Kidney glomerular epithelial cell (primary cell): ENCODE data around the gene USP9X.
"Not testable (repeated sequence)": the region's sequence is repeated elsewhere in the genome, so short reads cannot be mapped to it uniquely, and the experiment has no call there.

Experiments used
- DNase-seq: peaks from one replicate; lab custom pipeline; 2025; lab: John Stamatoyannopoulos, UW

USP9X gene

DNA sequence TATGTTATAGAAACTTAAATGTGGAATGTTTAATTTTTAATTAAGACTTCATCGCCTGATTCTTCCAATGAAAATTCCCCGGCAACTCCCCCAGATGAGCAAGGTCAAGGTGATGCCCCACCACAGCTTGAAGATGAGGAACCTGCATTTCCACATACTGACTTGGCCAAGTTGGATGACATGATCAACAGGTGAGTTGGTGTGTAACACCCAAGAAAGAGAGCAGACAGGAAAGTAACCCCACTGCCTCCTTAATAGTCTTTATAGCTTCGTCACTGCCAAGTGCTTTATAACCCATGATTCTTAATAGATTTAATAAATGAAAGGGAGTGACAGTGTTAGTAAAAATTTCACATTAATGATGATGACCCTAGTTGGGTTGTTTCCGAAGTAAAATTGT, 43.7 kb downstream of the USP9X start:
- no peak for DNase-seq

DNA sequence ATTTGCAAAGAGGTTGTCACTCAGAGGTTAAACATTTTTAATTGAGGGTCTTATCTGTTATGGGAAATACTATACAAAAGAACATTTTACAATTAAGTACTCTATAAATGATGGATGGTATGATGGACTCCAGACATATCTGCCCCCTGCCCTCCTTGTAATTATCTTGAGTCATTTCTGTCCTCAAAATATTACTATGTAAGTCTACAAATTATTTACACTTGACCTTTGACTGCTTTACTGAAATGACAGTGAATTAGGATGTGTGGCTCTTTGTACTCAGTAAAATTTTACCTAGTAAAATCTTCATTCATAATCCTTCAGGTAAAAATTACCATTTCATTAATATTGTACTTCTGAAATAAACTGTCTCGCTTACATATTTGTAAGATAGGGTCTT, 46.5 kb downstream of the USP9X start:
- no peak for DNase-seq

DNA sequence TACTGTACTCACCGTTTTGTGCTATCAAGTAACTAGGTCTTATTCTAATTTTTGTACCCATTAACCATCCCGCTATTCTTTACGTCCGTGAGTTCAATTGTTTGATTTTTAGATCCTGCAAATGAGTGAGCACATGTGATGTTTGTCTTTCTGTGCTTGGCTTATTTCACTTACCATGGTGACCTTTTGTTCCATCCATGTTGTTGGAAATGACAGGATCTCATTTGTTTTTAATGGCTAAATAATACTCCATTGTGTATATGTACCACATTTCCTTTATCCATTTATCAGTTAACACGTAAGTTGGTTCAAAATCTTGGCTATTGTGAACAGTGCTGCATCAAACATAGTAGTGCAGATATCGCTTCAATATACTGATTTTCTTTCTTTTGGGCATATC, 48.3 kb downstream of the USP9X start:
- no peak for DNase-seq

DNA sequence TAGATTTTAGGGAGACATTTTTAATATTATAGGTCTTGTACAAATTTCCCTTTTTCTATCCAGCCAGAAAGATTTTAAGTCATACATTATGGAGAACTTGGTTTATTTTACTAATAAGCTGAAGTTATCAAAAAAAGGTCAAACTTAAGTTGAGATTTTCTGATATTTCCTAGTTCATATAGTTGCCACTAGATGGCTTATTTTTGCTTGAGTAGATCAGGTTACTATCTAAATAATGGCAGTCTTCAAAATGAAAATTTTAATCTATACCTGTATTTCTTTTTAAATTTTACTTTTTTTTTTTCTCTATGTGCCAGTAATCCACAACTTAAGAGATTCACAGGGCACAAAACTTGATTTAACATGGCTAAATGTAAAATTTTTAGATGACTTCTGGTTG, 52.3 kb downstream of the USP9X start:
- no peak for DNase-seq

DNA sequence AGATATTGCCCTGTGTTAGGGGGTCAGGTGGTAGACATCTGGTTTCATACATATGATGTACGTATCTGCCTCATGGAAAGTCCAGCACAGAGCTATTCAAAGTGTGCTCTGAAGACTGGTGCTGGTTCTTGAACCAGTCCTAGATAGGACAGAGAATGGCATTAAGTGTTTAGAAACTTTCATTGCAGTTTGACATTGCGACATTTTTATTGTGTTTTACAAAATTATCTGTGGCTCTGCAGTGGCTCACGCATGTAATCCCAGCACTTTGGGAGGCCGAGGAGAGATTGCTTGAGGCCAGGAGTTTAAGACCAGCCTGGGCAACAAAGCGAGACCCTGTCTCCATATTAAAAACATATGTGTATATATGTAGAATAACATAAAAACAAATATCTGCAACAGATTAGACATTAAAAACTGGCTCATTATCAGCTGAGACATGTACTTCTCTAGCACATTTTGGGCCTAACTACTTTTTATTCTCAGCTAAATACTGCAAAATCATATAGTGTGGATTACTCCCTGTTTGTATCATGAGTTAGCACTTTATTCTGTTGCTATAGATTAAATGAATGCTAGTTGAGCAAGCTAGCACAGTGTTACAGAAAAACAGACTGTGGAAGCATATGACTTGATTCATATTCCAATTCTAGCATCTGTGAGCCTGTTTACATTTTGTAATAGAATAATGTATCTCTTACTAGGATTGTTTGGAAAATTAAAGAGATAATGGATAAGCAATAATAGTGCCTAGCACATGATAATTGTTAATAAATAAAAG, 57.1 kb downstream of the USP9X start:
- no peak for DNase-seq

DNA sequence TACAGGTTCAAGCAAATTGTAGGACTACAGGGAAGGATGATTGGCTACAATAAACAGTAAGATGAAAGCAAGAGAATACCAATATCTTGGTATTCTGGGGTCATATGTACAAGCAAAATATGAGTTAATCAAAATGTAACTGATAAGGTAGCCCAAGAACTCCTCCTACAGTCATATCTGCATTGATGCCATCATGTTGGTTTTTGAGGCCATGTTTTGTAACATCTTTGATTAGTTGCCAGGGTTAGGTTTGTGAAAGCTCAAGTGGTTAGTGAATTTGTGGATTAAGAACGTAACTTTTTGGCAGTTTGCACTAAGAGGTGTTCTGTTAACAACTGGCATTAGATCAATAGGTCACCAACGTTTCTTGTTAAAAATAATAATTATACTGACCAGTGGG, 59.6 kb downstream of the USP9X start:
- DNase-seq, result no peak

DNA sequence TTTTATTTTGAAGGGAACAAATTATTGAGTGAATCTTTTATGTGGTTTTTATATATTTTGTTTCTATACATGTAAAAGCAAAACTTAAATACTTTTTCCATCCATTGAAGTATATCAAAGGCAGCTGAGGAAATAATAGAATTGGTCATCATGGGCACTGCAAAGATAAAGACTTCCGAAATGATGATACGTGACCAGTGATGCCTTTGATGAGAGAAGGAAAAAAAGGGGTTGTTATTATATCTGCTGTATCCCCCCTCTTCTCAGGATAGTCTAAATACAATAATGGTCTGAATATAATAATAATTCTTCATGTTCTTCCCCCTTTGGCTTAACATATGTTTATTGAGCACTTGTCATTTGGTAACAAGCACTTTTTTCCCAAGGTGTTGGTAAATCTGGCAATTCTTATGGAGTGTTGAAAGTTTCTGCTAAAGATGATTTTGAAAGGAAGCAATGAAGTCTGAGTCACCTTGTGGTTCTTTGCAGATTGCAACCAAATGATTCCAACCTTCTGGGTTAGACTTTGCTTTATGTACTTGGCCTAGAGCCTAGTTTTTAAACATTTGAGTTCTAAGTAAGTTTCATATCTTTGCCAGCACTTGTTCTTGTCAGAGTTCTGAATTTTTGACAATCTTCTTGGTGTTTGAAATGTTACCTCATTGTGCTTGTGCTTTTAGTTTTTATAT, 60.8 kb downstream of the USP9X start:
- peak; percentile 2 for DNase-seq

DNA sequence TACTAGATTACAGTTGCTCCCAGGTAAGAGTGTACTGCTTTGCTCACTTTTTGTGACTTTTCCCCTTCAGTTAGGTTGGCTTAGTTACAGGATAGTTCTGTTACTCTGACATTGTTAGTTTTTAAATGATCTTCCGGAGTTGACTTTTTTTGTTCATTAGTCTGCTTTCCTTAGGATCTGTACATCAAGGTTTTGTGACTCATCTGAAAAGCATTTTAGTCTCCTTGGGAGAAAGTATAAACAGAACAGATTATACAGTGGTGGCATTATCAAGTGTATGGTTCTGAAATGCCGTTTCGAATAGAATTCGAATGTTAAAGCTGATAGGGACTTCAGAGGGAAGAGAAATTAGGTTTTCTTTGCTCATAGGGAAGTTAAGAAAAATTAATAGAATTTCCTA, 63.3 kb downstream of the USP9X start:
- peak; percentile 21 for DNase-seq

DNA sequence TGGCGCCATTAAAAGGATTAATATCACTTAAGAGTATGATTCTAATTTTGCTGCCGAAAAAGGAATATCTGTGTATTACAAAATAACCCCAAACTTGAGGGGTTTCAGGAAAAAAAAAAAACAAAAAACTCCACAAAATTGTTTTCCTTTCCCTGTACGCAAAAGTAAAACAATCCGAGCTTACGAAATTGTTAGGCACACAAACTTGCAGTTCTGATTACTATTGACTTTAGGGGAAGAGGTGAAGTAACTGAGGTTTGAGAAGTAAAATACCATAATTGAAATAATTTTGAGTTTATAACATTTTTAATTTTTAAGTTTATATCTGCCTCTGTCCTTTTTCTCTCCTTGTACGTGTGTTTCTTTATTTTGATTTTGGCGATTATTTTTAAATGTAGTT, 64.8 kb downstream of the USP9X start:
- DNase-seq, result no peak

DNA sequence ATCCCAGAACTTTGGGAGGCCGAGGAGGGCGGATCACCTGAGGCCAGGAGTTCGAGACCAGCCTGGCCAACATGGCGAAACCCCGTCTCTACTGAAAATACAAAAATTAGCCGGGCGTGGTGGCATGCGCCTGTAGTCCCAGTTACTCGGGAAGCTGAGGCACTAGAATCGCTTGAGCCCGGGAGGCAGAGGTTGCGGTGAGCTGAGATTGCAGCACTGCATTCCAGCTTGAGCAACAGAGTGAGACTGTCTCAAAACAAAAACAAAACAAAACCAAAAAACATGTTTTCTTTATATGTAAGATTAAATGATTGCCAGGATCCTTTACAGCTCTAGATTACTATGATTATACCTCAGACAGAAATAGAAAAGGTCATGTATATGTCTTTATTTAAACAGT, 66.5 kb downstream of the USP9X start:
- not testable (repeated sequence) for DNase-seq

DNA sequence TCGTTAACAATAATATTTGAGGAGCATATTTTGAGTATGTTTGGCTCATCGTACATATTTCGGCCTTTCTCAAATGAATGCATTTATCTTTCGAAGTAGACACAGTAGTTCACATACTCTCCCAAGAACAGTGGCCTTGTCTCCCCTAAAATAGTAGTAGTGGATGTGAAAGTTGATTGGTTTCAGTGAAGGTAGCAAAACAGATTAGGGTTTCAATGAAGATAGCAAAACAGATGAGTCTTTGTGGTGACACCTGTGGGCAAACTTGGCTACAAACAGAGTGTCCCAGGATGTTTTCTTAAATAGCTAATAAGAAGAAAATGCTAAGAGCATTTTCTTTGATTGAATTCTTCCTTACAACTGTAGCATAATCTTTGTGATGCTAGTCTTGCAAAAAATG, 67.0 kb downstream of the USP9X start:
- no peak for DNase-seq

DNA sequence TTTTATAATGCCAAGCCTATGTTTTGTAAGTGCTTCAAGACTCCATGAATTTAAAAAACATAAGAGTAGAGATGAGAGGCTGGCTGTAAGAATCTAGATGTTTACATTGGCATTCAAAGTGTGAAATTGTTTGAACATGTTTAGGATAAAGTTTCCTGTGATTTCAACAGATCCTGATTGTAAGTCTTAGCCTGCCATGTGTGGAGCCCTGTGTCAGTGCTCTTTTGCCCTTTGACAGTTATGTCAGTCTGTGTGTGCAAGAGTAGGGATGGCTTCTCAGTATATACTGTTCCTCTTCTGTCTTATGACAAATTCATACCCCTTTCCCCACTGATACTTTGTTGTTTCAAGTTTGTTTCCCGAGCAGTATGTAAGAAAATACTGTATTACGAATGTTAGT, 68.2 kb downstream of the USP9X start:
- DNase-seq, result no peak

DNA sequence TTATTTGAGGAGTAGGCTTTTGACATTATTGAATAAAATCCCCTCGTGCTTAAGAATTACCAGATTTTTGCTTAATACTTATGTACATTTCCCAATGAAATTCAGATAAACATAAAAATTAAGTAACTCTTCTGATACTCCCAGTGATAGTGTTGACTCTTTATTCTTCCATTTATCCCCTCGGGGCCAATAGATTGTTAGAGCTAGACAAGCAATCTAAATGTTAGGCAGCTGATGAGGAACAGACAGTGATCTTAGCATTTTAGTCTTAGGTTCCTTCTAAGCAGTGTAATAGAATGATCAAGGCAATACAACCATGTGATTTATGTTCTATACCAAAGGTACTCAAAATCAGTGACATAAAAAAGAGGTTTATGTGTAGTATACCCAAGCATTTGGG, 68.7 kb downstream of the USP9X start:
- DNase-seq, result no peak

DNA sequence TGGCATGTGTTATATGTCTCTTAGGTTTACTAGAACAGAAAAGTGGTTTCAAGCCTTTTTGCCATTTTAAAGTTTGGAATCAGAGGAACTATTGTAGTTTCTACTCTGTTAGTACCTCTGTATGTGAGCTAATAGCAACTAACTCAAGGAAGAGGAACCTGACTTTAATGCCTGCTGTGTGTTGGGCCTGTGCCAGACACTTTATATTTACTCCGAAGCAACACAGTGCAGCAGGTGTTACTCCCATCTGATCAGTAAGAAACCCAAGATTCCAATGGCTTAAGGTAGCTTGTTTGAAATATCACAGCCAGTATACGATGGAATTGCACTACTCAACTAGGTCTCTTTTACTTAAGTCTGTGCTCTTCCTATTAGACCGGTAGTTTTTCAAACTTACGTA, 79.2 kb downstream of the USP9X start:
- no peak for DNase-seq

DNA sequence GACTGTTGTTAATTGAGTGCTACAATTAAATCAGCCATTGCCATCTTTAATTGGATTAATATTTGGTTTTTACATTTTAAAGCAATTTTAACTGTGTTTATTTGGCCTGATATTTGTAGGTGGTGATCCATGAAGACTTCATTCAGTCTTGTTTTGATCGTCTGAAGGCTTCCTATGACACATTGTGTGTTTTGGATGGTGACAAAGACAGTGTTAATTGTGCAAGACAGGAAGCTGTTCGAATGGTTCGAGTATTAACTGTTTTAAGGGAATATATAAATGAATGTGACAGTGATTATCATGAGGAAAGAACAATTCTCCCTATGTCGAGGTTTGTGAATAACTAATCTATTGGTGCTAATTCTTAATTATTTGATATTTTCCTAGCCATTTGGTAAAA, 82.6 kb downstream of the USP9X start:
- no peak for DNase-seq

DNA sequence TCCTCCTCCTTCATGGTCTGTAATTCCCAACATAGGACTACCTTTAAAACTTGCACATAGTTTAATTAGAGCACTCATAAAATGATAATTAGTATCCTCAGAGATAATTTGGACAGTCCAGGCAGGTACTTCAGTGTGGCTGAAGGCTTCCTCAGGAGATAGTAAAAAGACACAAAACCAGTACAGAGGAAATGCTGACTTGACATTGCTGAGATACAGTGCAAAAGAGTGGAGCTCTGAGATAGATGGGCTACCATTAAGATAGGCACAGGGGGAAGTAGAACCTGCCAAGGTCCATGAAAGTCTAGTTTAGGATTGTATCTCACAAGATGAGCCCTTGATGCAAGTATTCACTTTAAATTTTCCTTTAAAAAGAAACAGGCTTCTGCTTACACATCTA, 91.0 kb downstream of the USP9X start:
- DNase-seq, result no peak

DNA sequence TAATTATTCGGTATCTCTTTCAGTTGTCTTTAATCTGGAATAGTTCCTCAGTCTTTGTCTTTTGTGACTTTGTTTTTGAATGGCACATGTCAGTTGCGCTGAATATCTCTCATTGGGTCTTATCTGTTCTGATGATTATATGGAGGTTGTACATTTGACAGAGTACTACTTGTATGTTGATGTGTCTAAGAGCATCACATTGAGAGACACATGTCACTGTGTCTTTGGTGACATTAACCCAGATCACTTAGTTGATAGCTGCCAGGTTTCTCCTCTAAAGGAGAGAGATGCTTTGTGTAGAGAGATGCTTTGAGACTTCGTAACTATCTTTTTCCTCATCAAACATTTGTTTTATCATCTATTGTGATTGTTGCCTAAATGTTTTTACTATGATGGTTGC, 92.1 kb downstream of the USP9X start:
- no peak for DNase-seq

DNA sequence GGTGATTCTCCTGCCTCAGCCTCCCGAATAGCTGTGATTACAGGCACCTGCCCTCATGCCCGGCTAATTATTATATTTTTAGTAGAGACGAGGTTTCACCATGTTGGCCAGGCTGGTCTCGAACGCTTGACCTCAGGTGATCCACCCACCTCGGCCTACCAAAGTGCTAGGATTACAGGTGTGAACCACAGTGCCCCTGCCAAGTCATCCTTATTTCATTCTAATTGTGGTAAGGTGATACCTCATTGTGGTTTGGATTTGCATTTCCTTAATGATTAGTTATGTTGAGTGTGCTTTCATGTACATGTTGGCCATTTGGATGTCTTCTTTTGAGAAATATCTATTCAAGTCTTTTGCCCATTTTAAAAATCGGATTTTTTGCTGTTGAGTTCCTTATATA, 93.0 kb downstream of the USP9X start:
- DNase-seq, result no peak

DNA sequence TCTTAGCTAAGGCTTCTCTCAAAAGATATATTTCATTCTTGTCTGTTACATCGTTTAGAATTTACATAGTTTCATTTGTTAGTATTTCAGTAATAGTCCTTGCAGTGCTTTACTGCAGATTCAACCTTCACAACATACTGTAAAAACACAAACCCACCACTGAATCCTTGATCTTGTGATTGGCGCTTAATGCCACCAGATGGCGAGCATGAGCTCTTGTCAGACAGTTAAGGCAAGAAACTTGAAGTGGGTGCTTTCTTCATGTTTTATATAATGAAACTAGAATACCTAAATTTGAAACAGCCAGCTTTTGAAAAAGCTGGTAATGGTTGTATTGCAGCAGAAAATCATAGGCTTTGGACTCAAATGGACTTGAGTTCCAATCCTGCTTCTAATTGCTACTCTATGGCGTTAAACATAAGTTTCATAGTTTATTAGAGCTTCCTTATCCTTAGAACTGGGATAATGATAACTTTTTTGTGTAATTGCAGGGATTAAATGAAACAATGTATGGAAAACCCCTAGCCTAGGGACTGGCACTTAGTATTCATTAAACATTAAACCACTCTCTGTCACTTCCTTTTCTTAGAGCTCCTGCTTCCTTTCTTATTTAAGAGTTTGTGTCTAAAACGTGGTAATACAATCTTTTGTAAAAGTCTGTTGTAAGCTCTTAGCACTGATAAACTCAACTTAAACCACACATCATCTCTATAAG, 95.1 kb downstream of the USP9X start:
- DNase-seq, result no peak

DNA sequence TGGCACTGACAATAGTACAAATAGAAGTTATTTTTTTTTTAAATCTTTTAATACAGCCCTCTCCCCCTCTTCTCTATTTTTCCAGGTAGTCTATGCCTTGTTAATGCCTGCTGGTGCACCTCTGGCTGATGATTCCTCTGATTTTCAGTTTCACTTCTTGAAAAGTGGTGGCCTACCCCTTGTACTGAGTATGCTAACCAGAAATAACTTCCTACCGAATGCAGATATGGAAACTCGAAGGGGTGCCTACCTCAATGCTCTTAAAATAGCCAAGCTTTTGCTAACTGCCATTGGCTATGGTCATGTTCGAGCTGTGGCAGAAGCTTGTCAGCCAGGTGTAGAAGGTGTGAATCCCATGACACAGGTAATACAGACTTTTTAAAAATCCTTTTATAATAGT, 99.1 kb downstream of the USP9X start:
- DNase-seq, result no peak

DNA sequence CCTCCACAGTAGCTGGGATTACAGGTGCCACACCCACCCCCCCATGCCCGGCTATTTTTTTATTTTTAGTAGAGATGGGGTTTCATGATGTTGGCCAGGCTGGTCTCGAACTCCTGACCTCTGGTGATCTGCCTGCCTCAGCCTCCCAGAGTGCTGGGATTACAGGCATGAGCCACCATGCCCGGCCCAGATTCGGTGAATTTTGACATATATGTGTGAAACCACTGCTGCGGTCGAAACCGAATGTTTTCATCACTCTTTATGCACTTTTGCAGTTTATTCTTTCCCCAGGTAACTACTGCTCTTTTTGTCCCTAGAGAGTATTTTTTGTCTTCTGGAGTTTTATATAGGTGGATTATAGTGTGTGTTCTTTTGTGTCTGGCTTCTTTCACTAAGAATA, 101.7 kb downstream of the USP9X start:
- DNase-seq, result not testable (repeated sequence)

DNA sequence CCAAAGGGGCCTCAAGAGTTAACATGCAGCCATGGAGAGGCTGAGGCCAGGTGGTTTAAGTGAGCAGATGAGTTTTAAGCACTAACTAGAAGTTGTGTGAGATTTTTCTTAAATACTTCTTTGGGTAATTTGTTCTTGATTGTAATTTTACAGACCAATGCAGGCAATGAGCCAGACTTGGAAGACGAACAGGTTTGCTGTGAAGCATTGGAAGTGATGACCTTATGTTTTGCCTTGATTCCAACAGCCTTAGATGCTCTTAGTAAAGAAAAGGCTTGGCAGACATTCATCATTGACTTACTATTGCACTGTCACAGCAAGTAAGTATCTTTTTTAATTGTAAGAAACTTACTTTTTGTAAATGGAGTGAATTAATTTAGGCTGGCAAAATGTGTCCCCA, 103.9 kb downstream of the USP9X start:
- DNase-seq, result no peak

DNA sequence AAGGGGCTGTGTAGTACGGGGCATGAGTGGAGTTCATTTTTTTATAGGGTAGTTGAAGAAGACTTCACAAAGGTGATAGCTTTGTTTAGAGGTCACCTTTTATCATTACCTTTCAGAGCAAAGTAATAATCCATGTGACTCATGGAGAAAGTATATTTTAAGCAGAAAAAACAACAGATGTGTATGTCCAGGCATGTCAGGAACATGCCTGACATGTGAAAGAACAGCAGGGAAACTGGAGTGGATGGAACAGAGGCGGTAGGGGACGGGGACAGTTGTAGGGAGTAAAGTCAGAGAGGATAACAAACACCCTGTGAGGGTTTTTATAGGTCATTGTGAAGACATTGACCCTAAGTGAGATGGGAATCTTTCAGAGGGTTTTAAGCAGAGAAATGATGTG, 107.6 kb downstream of the USP9X start:
- DNase-seq, result no peak
